GM23338 (cell line): Measurements from ENCODE around the gene HSF5. TPM values are rescaled to one million over a fixed set of nuclear protein-coding genes. Genes with fewer than 3 reads are reported as not detected.

Experiments used
- ATAC-seq: fragments of 200-7000 bp; cut with Tn5 transposase; 3 replicates; pipeline ENCODE4 v1.9.1; 2020
- DNase-seq: peaks from one replicate; pipeline ENCODE4 v3.0.0-alpha.2; 2015; ENCODE audit warnings: low spot score
- H2AFZ ChIP-seq: fragments of 200-600 bp; sonication (generic); 2 replicates; pipeline ENCODE4 v1.8.0; 2016; ENCODE audit warnings: antibody characterized with exemption, mild to moderate bottlenecking, moderate library complexity
- H3F3A ChIP-seq: fragments of 200-600 bp; sonication (generic); replicated peaks from 2 replicates; pipeline ENCODE4 v1.8.0; 2017; ENCODE audit warnings: antibody characterized with exemption, mixed run types, low read depth
- H3K27ac ChIP-seq: fragments of 200-600 bp; sonication (generic); 2 replicates; pipeline ENCODE4 v1.6.1; 2016; ENCODE audit warnings: low read depth
- H3K27me3 ChIP-seq: fragments of 200-600 bp; sonication (generic); 2 replicates; pipeline ENCODE4 v1.8.0; 2016; ENCODE audit warnings: mild to moderate bottlenecking, mixed run types, moderate library complexity; ENCODE audit not compliant: insufficient read depth
- H3K36me3 ChIP-seq: fragments of 200-600 bp; sonication (generic); 2 replicates; pipeline ENCODE4 v1.8.0; 2016; ENCODE audit warnings: mild to moderate bottlenecking; ENCODE audit not compliant: insufficient read depth
- H3K4me1 ChIP-seq: fragments of 200-600 bp; sonication (generic); 2 replicates; pipeline ENCODE4 v1.8.0; 2016; ENCODE audit warnings: mild to moderate bottlenecking, moderate library complexity; ENCODE audit not compliant: insufficient read depth
- H3K4me2 ChIP-seq: fragments of 200-600 bp; sonication (generic); 2 replicates; pipeline ENCODE4 v1.7.1; 2017; ENCODE audit warnings: mixed run types
- H3K4me3 ChIP-seq: fragments of 200-600 bp; sonication (generic); 2 replicates; pipeline ENCODE4 v1.6.1; 2016; ENCODE audit warnings: mixed run types
- H3K79me2 ChIP-seq: fragments of 200-600 bp; sonication (generic); replicated peaks from 2 replicates; pipeline ENCODE4 v1.8.0; 2017; ENCODE audit warnings: mild to moderate bottlenecking; ENCODE audit not compliant: insufficient read depth
- H3K9me2 ChIP-seq: fragments of 200-600 bp; sonication (generic); 2 replicates; pipeline ENCODE4 v1.8.0; 2017; ENCODE audit not compliant: insufficient read depth
- H4K20me1 ChIP-seq: fragments of 200-600 bp; sonication (generic); replicated peaks from 2 replicates; pipeline ENCODE4 v1.8.0; 2017; ENCODE audit warnings: mild to moderate bottlenecking; ENCODE audit not compliant: insufficient read depth
- H3K27ac Mint-ChIP-seq: 2 replicates; pipeline ENCODE4 v1.8.0; 2020; ENCODE audit warnings: inconsistent platforms, mild to moderate bottlenecking, moderate library complexity, mixed read lengths
- H3K27me3 Mint-ChIP-seq: 3 replicates; pipeline ENCODE4 v1.8.0; 2022; ENCODE audit warnings: low read depth, mild to moderate bottlenecking, moderate library complexity, mixed read lengths, inconsistent platforms; ENCODE audit not compliant: insufficient read depth, poor library complexity
- H3K36me3 Mint-ChIP-seq: 3 replicates; pipeline ENCODE4 v1.8.0; 2021; ENCODE audit warnings: low read depth, mild to moderate bottlenecking, inconsistent platforms, moderate library complexity, mixed read lengths
- H3K4me1 Mint-ChIP-seq: 3 replicates; pipeline ENCODE4 v1.8.0; 2020; ENCODE audit warnings: mild to moderate bottlenecking, inconsistent platforms, mixed read lengths
- H3K4me3 Mint-ChIP-seq: 3 replicates; pipeline ENCODE4 v1.8.0; 2021; ENCODE audit warnings: moderate library complexity, mild to moderate bottlenecking, inconsistent platforms, mixed read lengths
- H3K9me3 Mint-ChIP-seq: 3 replicates; pipeline ENCODE4 v1.8.0; 2020; ENCODE audit warnings: moderate library complexity, mild to moderate bottlenecking, inconsistent platforms, mixed read lengths
- CREB1 ChIP-seq: fragments of 250-450 bp; sonication (Bioruptor Pico); IDR thresholded peaks from 2 replicates; pipeline ENCODE4 v1.5.0; 2020; ENCODE audit warnings: low read depth, mild to moderate bottlenecking, moderate library complexity
- ETS1 ChIP-seq: IDR thresholded peaks from 2 replicates; pipeline ENCODE4 v1.6.1; 2016; ENCODE audit warnings: antibody characterized with exemption
- EZH2 ChIP-seq: fragments of 200-600 bp; sonication (generic); IDR thresholded peaks from one replicate; pipeline ENCODE4 v1.8.0; 2017; ENCODE audit warnings: antibody characterized with exemption, mild to moderate bottlenecking, low read depth; ENCODE audit not compliant: unreplicated experiment
- EZH2phosphoT487 ChIP-seq: fragments of 200-600 bp; sonication (generic); IDR thresholded peaks from one replicate; pipeline ENCODE4 v1.8.1; 2018; ENCODE audit warnings: antibody characterized with exemption; ENCODE audit not compliant: unreplicated experiment
- JUNB ChIP-seq: IDR thresholded peaks from one replicate; pipeline ENCODE4 v1.6.1; 2016; ENCODE audit warnings: antibody characterized with exemption; ENCODE audit not compliant: unreplicated experiment
- NANOG ChIP-seq: IDR thresholded peaks from 2 replicates; pipeline ENCODE4 v1.6.1; 2016; ENCODE audit warnings: antibody characterized with exemption, borderline replicate concordance
- POLR2AphosphoS5 ChIP-seq: IDR thresholded peaks from 2 replicates; pipeline ENCODE4 v1.6.1; 2016; ENCODE audit warnings: antibody characterized with exemption, low read depth
- STAT1 ChIP-seq: IDR thresholded peaks from one replicate; pipeline ENCODE4 v1.6.1; 2016; ENCODE audit warnings: antibody characterized with exemption; ENCODE audit not compliant: unreplicated experiment
- ZNF114 ChIP-seq: fragments of 250-450 bp; sonication (Bioruptor Pico); IDR thresholded peaks from 2 replicates; pipeline ENCODE4 v1.5.0; 2020; ENCODE audit warnings: mild to moderate bottlenecking, moderate library complexity
- ZNF331 ChIP-seq: fragments of 250-450 bp; sonication (Bioruptor Pico); IDR thresholded peaks from 2 replicates; pipeline ENCODE4 v1.5.0; 2020; ENCODE audit warnings: low read depth, mild to moderate bottlenecking, moderate library complexity
- polyA plus RNA-seq: library from polyadenylated mRNA; unstranded; fragments of >200 nt; fragmentation: Nextera tagmentation; extraction: Ambion mirVana; gene quantifications from 2 replicates; pipeline ENCODE4 v1.2.1, GENCODE V29; 2016
- total RNA-seq: library from RNA; depleted of rRNA; stranded (reverse); fragments of >200 nt; shearing (Covaris generic); gene quantifications from 2 replicates; pipeline ENCODE4 v1.2.3, GENCODE V29; 2014
- TF ChIP-seq, protein P1 (sequence below), 2 experiments: fragments of 200-600 bp in 1 of 2; sonication (generic) in 1 of 2; conservative IDR thresholded peaks; 2 replicates each; pipeline versions ENCODE4 v1.5.1 to v1.6.1; 2016 to 2017; ENCODE audit warnings: antibody characterized with exemption in 2 of 2, low read depth in 2 of 2, mild to moderate bottlenecking in 2 of 2, moderate library complexity in 1 of 2
- TF ChIP-seq, protein P2 (sequence below): fragments of 250-450 bp; sonication (Bioruptor Pico); IDR thresholded peaks from 2 replicates; pipeline ENCODE4 v1.5.0; 2020; ENCODE audit warnings: mild to moderate bottlenecking, moderate library complexity
- TF ChIP-seq, protein P3 (sequence below): IDR thresholded peaks from one replicate; pipeline ENCODE4 v1.6.1; 2018; ENCODE audit warnings: antibody characterized with exemption; ENCODE audit not compliant: unreplicated experiment

HSF5 gene
- total and polyA plus RNA-seq, 2 experiments from 2014 or later: 0.24 TPM; not detected in 1

DNA sequence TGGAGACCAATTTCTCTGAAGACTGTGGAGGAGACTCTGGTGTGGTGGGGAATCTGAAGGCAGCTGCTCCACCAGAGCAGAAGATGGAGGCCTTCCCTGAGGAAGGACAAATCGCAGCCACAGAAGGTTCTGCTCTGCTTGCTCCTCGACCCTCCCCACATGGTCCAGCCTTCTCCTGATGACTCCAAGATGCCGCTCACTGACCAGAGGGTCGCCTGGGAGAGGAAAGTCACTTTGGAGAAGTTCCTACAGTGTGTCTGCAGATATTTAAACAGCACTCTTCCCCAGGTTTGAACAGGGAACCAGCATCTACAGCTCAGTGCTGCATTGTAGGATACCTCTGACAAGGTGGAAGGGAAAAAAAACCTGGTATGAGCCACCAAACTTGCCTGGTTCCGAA lies 115.2 kb downstream of the HSF5 start:
- peaks cover 28% of the 10 kb centered on the region for H3K4me1 Mint-ChIP-seq
- H3K36me3 Mint-ChIP-seq: no peaks in the 10 kb centered on the region
- H3K4me3 ChIP-seq: no peak overlapping the region
- DNase-seq (no peak), ATAC-seq (no peak)
- no peak overlapping the region for H3K4me3 Mint-ChIP-seq
- no peaks in the 10 kb centered on the region for H3K27me3 ChIP-seq
- H3K4me1 ChIP-seq: peaks cover 21% of the 10 kb centered on the region
- no peaks in the 10 kb centered on the region for H4K20me1 ChIP-seq
- H2AFZ ChIP-seq: no peak overlapping the region
- H3F3A ChIP-seq: no peaks in the 10 kb centered on the region
- no peaks in the 10 kb centered on the region for H3K9me2 ChIP-seq
- no peaks in the 10 kb centered on the region for H3K9me3 Mint-ChIP-seq
- H3K27ac ChIP-seq: no peak overlapping the region
- H3K79me2 ChIP-seq: no peaks in the 10 kb centered on the region
- no peaks in the 10 kb centered on the region for H3K36me3 ChIP-seq
- no peak overlapping the region for H3K4me2 ChIP-seq
- peaks cover 21% of the 10 kb centered on the region for H3K27me3 Mint-ChIP-seq
- TF ChIP-seq, protein P1, sequence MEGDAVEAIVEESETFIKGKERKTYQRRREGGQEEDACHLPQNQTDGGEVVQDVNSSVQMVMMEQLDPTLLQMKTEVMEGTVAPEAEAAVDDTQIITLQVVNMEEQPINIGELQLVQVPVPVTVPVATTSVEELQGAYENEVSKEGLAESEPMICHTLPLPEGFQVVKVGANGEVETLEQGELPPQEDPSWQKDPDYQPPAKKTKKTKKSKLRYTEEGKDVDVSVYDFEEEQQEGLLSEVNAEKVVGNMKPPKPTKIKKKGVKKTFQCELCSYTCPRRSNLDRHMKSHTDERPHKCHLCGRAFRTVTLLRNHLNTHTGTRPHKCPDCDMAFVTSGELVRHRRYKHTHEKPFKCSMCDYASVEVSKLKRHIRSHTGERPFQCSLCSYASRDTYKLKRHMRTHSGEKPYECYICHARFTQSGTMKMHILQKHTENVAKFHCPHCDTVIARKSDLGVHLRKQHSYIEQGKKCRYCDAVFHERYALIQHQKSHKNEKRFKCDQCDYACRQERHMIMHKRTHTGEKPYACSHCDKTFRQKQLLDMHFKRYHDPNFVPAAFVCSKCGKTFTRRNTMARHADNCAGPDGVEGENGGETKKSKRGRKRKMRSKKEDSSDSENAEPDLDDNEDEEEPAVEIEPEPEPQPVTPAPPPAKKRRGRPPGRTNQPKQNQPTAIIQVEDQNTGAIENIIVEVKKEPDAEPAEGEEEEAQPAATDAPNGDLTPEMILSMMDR (conservative IDR thresholded peaks at IDR 0.05; ENCODE audit: low read depth in 2 of 2): no peak
- TF ChIP-seq CREB1 (CRISPR knock-in tag) (no peak), ETS1 (no peak), NANOG (no peak), EZH2phosphoT487 (no peak), ZNF114 (CRISPR knock-in tag) (no peak), POLR2AphosphoS5 (no peak), STAT1 (no peak), ZNF331 (no peak), JUNB (no peak), EZH2 (no peak)
- TF ChIP-seq, protein P2, sequence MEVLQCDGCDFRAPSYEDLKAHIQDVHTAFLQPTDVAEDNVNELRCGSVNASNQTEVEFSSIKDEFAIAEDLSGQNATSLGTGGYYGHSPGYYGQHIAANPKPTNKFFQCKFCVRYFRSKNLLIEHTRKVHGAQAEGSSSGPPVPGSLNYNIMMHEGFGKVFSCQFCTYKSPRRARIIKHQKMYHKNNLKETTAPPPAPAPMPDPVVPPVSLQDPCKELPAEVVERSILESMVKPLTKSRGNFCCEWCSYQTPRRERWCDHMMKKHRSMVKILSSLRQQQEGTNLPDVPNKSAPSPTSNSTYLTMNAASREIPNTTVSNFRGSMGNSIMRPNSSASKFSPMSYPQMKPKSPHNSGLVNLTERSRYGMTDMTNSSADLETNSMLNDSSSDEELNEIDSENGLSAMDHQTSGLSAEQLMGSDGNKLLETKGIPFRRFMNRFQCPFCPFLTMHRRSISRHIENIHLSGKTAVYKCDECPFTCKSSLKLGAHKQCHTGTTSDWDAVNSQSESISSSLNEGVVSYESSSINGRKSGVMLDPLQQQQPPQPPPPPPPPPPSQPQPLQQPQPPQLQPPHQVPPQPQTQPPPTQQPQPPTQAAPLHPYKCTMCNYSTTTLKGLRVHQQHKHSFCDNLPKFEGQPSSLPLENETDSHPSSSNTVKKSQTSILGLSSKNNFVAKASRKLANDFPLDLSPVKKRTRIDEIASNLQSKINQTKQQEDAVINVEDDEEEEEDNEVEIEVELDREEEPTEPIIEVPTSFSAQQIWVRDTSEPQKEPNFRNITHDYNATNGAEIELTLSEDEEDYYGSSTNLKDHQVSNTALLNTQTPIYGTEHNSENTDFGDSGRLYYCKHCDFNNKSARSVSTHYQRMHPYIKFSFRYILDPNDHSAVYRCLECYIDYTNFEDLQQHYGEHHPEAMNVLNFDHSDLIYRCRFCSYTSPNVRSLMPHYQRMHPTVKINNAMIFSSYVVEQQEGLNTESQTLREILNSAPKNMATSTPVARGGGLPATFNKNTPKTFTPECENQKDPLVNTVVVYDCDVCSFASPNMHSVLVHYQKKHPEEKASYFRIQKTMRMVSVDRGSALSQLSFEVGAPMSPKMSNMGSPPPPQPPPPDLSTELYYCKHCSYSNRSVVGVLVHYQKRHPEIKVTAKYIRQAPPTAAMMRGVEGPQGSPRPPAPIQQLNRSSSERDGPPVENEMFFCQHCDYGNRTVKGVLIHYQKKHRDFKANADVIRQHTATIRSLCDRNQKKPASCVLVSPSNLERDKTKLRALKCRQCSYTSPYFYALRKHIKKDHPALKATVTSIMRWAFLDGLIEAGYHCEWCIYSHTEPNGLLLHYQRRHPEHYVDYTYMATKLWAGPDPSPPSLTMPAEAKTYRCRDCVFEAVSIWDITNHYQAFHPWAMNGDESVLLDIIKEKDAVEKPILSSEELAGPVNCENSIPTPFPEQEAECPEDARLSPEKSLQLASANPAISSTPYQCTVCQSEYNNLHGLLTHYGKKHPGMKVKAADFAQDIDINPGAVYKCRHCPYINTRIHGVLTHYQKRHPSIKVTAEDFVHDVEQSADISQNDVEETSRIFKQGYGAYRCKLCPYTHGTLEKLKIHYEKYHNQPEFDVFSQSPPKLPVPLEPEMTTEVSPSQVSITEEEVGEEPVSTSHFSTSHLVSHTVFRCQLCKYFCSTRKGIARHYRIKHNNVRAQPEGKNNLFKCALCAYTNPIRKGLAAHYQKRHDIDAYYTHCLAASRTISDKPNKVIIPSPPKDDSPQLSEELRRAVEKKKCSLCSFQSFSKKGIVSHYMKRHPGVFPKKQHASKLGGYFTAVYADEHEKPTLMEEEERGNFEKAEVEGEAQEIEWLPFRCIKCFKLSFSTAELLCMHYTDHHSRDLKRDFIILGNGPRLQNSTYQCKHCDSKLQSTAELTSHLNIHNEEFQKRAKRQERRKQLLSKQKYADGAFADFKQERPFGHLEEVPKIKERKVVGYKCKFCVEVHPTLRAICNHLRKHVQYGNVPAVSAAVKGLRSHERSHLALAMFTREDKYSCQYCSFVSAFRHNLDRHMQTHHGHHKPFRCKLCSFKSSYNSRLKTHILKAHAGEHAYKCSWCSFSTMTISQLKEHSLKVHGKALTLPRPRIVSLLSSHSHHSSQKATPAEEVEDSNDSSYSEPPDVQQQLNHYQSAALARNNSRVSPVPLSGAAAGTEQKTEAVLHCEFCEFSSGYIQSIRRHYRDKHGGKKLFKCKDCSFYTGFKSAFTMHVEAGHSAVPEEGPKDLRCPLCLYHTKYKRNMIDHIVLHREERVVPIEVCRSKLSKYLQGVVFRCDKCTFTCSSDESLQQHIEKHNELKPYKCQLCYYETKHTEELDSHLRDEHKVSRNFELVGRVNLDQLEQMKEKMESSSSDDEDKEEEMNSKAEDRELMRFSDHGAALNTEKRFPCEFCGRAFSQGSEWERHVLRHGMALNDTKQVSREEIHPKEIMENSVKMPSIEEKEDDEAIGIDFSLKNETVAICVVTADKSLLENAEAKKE (CRISPR knock-in tag): no peak
- TF ChIP-seq, protein P3, sequence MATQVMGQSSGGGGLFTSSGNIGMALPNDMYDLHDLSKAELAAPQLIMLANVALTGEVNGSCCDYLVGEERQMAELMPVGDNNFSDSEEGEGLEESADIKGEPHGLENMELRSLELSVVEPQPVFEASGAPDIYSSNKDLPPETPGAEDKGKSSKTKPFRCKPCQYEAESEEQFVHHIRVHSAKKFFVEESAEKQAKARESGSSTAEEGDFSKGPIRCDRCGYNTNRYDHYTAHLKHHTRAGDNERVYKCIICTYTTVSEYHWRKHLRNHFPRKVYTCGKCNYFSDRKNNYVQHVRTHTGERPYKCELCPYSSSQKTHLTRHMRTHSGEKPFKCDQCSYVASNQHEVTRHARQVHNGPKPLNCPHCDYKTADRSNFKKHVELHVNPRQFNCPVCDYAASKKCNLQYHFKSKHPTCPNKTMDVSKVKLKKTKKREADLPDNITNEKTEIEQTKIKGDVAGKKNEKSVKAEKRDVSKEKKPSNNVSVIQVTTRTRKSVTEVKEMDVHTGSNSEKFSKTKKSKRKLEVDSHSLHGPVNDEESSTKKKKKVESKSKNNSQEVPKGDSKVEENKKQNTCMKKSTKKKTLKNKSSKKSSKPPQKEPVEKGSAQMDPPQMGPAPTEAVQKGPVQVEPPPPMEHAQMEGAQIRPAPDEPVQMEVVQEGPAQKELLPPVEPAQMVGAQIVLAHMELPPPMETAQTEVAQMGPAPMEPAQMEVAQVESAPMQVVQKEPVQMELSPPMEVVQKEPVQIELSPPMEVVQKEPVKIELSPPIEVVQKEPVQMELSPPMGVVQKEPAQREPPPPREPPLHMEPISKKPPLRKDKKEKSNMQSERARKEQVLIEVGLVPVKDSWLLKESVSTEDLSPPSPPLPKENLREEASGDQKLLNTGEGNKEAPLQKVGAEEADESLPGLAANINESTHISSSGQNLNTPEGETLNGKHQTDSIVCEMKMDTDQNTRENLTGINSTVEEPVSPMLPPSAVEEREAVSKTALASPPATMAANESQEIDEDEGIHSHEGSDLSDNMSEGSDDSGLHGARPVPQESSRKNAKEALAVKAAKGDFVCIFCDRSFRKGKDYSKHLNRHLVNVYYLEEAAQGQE: no peak
- H3K27ac Mint-ChIP-seq: no peak overlapping the region
